PFSK-1 (cell line): ENCODE data around the gene LCP2.

Experiments used
- FOXP2 ChIP-seq: optimal IDR thresholded peaks from 2 replicates; pipeline ENCODE3; 2011; ENCODE audit warnings: borderline replicate concordance, control low read depth, inconsistent platforms; ENCODE audit not compliant: insufficient read depth; ENCODE audit errors: extremely low read length, extremely low read depth
- POLR2AphosphoS5 ChIP-seq: IDR thresholded peaks from 2 replicates; pipeline ENCODE4 v1.6.1; 2012; ENCODE audit warnings: low read depth, mild to moderate bottlenecking, control low read depth, low read length, moderate library complexity
- REST ChIP-seq, 2 experiments: IDR thresholded peaks; 2 replicates each; pipeline versions ENCODE4 v1.6.1 to v1.8.0; 2011 to 2012; ENCODE audit warnings: low read depth in 2 of 2, low read length in 2 of 2, control low read depth in 1 of 2, inconsistent platforms in 1 of 2, mild to moderate bottlenecking in 1 of 2, moderate library complexity in 1 of 2; ENCODE audit not compliant: insufficient read depth in 1 of 2
- SIN3A ChIP-seq: IDR thresholded peaks from 2 replicates; pipeline ENCODE4 v1.6.1; 2012; ENCODE audit warnings: mild to moderate bottlenecking, low read length, moderate library complexity, borderline replicate concordance; ENCODE audit not compliant: insufficient read depth
- TAF1 ChIP-seq: IDR thresholded peaks from 2 replicates; pipeline ENCODE4 v1.6.1; 2012; ENCODE audit warnings: low read length, control low read depth, borderline replicate concordance; ENCODE audit not compliant: insufficient read depth

Gene LCP2

DNA sequence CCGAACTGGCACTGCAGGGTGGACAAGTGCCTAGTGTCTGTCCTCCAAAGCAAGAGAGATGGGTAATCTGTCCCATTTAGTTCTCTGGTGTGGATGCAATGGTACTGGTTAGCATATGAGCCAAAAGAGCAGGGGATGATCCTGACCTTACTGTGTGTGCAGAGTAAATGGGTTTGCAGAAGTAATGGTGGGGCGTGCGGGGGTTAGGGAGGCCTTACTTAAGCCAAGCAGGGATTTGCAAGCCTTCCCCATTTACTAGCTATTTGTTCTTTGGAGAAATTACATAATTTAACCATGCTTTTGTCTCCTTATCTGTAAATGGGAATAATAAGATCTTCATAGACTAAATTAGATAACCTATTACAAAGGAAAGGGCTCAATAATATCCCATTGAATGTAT, 19.9 kb upstream of the LCP2 start:
- no peak for TF ChIP-seq SIN3A
- no peak for TF ChIP-seq REST (IDR thresholded peaks at IDR 0.05; ENCODE audit: insufficient read depth in 1 of 2, low read depth in 2 of 2, low read length in 2 of 2)
- TF ChIP-seq POLR2AphosphoS5, result no peak
- TF ChIP-seq TAF1, result no peak
- TF ChIP-seq FOXP2, result no peak

DNA sequence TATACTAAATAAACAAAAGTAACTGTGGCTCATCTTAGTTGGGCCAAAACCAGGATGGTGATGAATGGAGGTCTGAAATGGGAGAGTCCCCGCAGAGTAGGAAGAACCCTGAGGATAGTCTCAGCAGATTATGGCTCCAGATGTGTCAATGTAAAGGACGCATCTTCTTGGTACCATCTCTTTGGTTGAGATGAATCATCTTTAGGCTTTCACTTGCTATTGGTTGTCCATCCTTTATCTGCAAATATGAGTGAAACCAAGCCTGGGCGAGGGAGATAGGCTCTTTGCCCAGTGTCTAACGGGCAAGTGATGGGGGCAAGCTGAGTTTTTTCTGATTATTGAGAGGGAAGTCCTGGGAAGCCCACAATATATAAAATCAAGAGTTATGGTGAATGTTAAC, 19.4 kb upstream of the LCP2 start:
- TF ChIP-seq REST (IDR thresholded peaks at IDR 0.05; ENCODE audit: insufficient read depth in 1 of 2, low read depth in 2 of 2, low read length in 2 of 2), result no peak
- no peak for TF ChIP-seq TAF1
- no peak for TF ChIP-seq SIN3A
- TF ChIP-seq FOXP2, result no peak
- TF ChIP-seq POLR2AphosphoS5, result no peak

- TF ChIP-seq TAF1 (no peak), POLR2AphosphoS5 (no peak), FOXP2 (no peak), SIN3A (no peak), REST (IDR thresholded peaks at IDR 0.05; ENCODE audit: insufficient read depth in 1 of 2, low read depth in 2 of 2, low read length in 2 of 2) (no peak)
These were observed 17.6 kb upstream of the LCP2 start for GRCh38 chr5:170315154-170315553.

DNA sequence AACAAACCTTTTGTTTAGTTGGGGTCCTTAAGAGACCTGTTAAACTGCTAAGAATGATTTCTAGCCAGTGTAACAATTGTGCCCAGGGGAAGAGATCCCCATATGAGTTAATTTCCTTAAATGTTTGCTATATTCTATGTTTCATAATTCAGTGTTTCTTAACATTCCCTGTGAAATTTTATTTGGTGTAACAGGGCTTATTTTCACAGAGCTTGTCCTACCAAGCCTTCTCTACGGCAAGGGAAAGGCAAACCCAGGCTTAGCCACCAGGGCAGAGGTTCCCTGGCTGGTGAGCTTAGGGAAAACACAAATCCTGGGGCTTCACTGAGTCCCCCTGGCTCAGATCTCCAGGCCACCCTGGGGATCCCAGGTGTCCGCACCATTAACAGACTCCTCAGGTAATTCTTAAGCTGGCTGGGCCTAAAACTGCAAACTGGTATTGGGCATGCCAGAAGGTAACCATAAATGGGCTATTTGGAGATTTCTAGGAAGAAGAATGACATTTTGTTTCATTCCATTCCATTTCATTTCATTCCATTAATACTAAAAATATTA, 17.0 kb upstream of the LCP2 start:
- TF ChIP-seq REST (IDR thresholded peaks at IDR 0.05; ENCODE audit: insufficient read depth in 1 of 2, low read depth in 2 of 2, low read length in 2 of 2), result no peak
- no peak for TF ChIP-seq SIN3A
- no peak for TF ChIP-seq FOXP2
- no peak for TF ChIP-seq POLR2AphosphoS5
- no peak for TF ChIP-seq TAF1

DNA sequence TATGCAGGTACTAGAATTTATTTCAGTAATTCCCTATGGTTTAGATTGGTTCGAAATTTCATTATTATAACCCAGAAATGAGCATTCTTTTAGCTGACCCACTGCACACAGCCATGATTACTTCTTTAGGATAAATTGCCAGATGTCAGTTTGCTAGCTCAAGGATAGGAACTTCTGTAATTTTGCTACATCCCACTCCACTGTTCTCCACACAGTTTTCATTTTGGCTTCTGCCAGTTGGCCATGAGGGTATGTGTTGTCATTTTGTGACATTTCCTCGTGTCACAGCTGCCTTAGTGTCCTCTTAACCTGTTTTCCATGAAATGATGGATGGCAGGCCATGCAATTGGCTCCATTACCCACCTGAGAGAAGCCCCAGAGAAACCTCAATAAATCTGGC, 16.2 kb upstream of the LCP2 start:
- no peak for TF ChIP-seq REST (IDR thresholded peaks at IDR 0.05; ENCODE audit: insufficient read depth in 1 of 2, low read depth in 2 of 2, low read length in 2 of 2)
- no peak for TF ChIP-seq FOXP2
- TF ChIP-seq SIN3A, result no peak
- no peak for TF ChIP-seq TAF1
- TF ChIP-seq POLR2AphosphoS5, result no peak
